LNCAP (cell line): ENCODE data around the gene SEC14L6.

Experiments used
- TF ChIP-seq, protein P1 (sequence below): fragments of 450-650 bp; IDR thresholded peaks from 2 replicates; pipeline ENCODE4 v1.5.1; 2017; ENCODE audit warnings: mild to moderate bottlenecking

The SEC14L6 gene

DNA sequence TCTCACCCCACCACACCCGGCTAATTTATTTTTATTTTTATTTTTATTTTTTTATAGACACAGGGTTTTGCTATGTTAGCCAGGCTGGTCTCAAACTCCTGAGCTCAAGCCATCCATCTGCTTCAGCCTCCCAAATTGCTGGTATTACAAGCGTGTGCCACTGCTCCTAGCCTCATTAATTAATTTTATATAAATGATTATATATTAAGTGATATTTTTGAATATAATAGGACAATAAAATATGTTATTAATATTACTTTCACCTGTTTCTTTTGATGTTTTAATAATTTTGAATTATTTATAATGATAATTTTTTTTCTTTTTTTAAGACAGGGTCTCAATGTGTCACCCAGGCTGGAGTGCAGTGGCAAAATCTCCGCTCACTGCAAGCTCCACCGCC is 38.9 kb downstream of the SEC14L6 start:
- TF ChIP-seq, protein P1, sequence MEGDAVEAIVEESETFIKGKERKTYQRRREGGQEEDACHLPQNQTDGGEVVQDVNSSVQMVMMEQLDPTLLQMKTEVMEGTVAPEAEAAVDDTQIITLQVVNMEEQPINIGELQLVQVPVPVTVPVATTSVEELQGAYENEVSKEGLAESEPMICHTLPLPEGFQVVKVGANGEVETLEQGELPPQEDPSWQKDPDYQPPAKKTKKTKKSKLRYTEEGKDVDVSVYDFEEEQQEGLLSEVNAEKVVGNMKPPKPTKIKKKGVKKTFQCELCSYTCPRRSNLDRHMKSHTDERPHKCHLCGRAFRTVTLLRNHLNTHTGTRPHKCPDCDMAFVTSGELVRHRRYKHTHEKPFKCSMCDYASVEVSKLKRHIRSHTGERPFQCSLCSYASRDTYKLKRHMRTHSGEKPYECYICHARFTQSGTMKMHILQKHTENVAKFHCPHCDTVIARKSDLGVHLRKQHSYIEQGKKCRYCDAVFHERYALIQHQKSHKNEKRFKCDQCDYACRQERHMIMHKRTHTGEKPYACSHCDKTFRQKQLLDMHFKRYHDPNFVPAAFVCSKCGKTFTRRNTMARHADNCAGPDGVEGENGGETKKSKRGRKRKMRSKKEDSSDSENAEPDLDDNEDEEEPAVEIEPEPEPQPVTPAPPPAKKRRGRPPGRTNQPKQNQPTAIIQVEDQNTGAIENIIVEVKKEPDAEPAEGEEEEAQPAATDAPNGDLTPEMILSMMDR, result no peak

DNA sequence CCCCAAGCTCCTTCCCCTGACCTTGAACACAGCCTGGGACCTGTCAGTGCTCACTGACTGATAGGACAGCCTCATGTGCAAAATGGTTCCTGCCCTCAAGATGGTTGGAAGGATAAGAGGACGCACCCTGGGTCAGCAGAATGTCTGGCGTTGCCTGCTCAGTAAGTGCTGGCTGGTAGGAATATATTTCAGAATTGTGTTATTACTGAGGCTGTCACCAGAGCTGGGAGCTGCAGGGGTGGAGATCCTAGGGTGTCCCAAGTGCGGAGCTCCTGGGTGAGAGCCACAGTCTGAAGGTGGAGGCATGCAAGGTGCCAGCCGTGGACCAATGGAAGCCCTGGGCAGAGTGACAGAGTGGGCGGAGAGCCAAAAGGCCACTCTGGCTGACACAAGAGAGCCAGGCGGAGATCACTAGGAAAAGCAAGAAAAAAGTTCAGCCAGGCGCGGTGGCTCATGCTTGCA is 40.0 kb downstream of the SEC14L6 start:
- TF ChIP-seq, protein P1, result no peak

DNA sequence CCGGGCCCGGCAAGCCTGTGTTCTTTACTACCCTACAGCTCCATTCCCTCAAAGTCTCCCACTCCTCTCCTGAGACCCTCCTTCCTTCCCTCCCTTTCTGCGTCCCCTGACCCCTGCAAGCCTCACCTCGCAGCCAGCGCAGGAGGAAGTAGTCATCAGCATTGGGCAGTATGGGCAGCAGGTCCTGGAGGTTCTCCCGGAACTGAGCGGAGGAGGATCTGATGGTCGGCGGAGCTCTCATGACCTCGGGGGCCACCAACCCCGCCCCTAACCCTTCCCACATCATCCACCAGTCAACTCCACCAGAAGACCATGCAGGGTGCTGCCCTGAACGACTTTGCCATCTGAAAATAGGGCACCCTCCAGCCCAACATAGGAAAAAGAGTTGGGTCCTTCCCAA is 43.0 kb downstream of the SEC14L6 start:
- TF ChIP-seq, protein P1, result no peak

DNA sequence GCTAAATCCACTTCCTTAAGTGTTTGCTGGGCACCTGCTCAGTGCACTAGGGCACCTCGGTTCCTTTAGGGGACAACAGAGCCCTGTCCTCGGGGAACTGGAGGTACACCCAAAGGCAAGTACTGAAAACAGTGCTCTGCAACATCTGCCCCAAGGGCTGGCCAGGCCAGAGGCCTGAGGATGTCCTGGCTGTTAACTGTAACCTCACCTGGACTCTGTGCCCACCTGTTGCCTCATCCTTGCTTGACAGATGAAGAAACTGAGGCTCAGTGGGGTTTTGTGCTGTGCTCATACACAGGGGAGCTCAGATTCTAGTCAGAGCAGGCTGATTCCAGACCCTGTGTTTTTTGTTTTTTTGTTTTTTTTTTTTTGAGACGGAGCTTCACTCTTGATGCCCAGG is 43.6 kb downstream of the SEC14L6 start:
- TF ChIP-seq, protein P1, result no peak

DNA sequence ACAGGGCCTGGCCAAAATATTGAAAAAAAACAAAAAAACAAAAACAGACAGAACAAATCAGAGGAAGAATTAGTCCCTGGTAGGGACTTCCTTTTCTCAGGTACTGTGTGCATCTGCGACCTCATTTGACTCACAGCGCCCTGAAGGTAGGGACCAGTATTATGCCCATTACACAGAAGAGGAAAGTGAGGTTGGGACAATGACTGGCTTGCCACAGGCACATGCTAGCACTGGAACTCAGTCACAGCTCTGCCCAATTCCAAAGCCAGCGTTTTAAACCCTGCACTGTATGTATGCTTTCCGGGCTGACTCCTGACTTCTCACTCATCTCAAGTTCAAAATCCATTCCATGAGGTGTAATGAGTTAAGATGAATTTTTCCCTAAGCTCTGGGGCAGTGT is 44.4 kb downstream of the SEC14L6 start:
- TF ChIP-seq, protein P1, result no peak

DNA sequence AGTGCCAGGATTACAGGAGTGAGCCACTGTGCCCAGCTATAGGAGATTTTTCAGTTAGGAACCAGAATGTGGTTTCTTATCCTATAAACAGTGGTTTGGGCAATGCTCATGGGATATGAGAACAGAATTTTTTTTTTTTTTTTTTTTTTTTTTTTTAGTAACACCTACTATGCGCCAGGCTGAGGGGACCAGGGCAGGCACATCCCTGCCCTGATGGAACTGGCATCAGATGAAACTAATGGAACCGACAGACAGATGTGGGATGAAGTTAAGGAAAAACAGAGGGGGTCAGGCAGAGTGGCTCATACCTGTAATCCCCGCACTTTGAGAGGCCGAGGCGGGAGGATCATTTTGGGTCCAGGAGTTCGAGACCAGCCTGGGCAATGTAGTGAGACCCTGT is 45.9 kb downstream of the SEC14L6 start:
- TF ChIP-seq, protein P1, result no peak

DNA sequence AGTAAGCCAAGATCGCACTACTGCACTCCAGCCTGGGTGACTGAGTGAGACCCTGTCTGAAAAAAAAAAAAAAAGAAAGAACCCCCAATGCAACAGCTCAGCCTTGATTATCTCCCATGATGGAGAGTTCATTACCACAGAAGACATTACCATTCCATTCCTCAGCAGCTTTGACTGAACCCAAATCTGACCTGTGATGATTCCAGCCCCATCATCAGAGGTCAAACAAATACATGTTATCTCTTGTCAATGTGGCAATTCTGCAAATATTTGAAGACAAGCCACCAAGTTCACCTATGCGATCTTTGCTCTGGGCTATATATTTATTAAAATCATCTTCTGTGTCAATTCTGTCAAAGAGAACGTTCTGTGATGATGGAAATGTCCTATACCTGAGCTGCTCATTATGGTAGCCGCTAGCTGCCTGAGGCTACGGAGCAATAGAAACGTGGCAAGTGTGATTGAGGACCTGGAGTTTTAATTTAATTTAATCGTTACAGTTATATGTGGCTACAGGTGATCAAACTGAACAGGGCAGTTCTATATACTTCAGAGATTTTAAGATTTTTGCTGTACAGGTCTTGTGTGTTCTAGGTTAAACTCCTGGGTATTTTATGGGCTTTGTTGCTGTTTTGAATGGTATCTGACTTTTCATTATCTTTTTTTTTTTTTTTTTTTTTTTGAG is 48.9 kb downstream of the SEC14L6 start:
- TF ChIP-seq, protein P1, result no peak
